Neutrophil (primary cell): ENCODE results near the gene EMP2.

Experiments used
- H3K27ac ChIP-seq: fragments of 200-600 bp; sonication (generic); 2 replicates; pipeline ENCODE4 v1.5.1; 2016; ENCODE audit warnings: mild to moderate bottlenecking, moderate library complexity
- H3K27me3 ChIP-seq: fragments of 200-600 bp; sonication (generic); 2 replicates; pipeline ENCODE4 v1.6.0; 2016; ENCODE audit warnings: mild to moderate bottlenecking
- H3K36me3 ChIP-seq: fragments of 200-600 bp; sonication (generic); 2 replicates; pipeline ENCODE4 v1.5.1; 2017
- H3K4me1 ChIP-seq, 2 experiments: fragments of 200-600 bp in 1 of 2; sonication (generic) in 1 of 2; 1 replicate in 1 of 2; 2 replicates in 1 of 2; pipeline versions ENCODE4 v1.5.1 to v1.6.1; 2013 to 2016; ENCODE audit warnings: low read depth in 1 of 2, low read length in 1 of 2, mild to moderate bottlenecking in 1 of 2, moderate library complexity in 1 of 2; ENCODE audit not compliant: control insufficient read depth in 1 of 2, insufficient read depth in 1 of 2
- H3K4me3 ChIP-seq, 2 experiments: fragments of 200-600 bp in 1 of 2; sonication (generic) in 1 of 2; 1 replicate in 1 of 2; 2 replicates in 1 of 2; pipeline ENCODE4 v1.5.1; 2013 to 2016; ENCODE audit warnings: low read depth in 1 of 2, low read length in 1 of 2, mild to moderate bottlenecking in 1 of 2, moderate library complexity in 1 of 2
- H3K9me3 ChIP-seq: fragments of 200-600 bp; sonication (generic); 2 replicates; pipeline ENCODE4 v1.5.1; 2016
- TF ChIP-seq, protein P1 (sequence below): fragments of 200-600 bp; sonication (generic); IDR thresholded peaks from 2 replicates; pipeline ENCODE4 v1.5.1; 2016; ENCODE audit warnings: antibody characterized with exemption

The EMP2 gene

DNA sequence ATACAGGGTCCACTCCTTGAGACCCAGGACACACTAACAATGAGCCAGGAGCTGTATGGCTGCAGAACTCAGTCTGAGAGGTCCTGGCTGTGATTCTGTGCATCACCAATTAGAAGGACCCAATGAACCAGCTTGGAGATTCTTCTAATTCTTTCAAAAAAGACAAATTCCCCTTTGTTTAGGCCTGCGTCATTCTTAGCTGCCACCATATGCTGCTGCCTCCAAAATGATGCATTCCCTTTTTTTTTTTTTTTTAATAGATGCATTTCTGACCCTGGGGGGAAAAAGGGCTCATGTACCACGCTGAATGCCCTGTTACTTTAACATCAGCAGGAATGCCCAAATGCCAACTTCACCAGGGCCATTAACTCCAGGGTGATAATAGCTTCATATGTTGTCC, 28.5 kb downstream of the EMP2 start:
- Histone ChIP-seq H3K27ac (no peak overlapping the region), H3K4me3 (no peak overlapping the region), H3K4me1 (no peaks in the 10 kb centered on the region), H3K27me3 (peaks cover 12% of the 10 kb centered on the region), H3K36me3 (no peaks in the 10 kb centered on the region), H3K9me3 (no peaks in the 10 kb centered on the region)
- TF ChIP-seq, protein P1, sequence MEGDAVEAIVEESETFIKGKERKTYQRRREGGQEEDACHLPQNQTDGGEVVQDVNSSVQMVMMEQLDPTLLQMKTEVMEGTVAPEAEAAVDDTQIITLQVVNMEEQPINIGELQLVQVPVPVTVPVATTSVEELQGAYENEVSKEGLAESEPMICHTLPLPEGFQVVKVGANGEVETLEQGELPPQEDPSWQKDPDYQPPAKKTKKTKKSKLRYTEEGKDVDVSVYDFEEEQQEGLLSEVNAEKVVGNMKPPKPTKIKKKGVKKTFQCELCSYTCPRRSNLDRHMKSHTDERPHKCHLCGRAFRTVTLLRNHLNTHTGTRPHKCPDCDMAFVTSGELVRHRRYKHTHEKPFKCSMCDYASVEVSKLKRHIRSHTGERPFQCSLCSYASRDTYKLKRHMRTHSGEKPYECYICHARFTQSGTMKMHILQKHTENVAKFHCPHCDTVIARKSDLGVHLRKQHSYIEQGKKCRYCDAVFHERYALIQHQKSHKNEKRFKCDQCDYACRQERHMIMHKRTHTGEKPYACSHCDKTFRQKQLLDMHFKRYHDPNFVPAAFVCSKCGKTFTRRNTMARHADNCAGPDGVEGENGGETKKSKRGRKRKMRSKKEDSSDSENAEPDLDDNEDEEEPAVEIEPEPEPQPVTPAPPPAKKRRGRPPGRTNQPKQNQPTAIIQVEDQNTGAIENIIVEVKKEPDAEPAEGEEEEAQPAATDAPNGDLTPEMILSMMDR = no peak

DNA sequence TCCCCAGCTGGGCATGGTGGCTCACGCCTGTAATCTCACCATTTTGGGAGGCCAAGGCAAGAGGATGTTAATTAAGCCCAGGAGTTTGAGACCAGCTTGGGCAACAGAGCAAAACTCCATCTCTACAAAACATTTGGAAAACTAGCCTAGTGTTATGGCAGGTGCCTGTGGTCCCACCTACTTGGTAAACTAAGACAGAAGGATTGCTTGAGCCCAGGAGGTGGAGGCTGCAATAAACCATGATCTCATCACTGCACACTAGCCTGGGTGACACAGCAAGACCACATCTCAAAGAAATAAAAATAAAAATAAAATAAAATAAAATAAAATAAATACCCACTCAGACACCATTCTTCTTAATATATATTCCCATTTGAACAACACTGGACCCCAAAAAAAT, 32.0 kb downstream of the EMP2 start:
- TF ChIP-seq, protein P1 = no peak
- Histone ChIP-seq H3K27me3 (peaks cover 8% of the 10 kb centered on the region), H3K9me3 (no peaks in the 10 kb centered on the region), H3K4me1 (no peaks in the 10 kb centered on the region), H3K36me3 (no peaks in the 10 kb centered on the region), H3K4me3 (no peak overlapping the region), H3K27ac (no peak overlapping the region)

DNA sequence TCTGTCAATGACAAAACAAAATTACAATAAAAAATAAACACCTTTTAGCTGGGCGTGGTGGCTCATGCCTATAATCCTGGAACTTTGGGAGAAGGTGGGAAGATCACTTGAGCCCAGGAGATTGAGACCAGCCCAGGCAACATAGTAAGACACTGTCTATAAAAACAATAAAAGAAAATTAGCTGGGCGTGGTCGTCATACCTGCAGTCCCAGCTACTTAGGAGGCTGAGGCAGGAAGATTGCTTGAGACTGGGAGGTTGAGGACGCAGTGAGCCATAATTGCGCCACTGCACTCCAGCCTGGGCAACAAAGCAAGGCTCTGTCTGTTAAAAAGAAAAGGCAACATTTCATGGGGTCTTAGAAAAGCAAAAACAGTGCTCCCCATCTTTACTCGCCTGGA, 32.7 kb downstream of the EMP2 start:
- H3K27me3 ChIP-seq = peaks cover 1% of the 10 kb centered on the region
- no peaks in the 10 kb centered on the region for H3K9me3 ChIP-seq
- TF ChIP-seq, protein P1 = no peak
- H3K27ac ChIP-seq = no peak overlapping the region
- no peak overlapping the region for H3K4me3 ChIP-seq
- H3K36me3 ChIP-seq = no peaks in the 10 kb centered on the region
- no peaks in the 10 kb centered on the region for H3K4me1 ChIP-seq

DNA sequence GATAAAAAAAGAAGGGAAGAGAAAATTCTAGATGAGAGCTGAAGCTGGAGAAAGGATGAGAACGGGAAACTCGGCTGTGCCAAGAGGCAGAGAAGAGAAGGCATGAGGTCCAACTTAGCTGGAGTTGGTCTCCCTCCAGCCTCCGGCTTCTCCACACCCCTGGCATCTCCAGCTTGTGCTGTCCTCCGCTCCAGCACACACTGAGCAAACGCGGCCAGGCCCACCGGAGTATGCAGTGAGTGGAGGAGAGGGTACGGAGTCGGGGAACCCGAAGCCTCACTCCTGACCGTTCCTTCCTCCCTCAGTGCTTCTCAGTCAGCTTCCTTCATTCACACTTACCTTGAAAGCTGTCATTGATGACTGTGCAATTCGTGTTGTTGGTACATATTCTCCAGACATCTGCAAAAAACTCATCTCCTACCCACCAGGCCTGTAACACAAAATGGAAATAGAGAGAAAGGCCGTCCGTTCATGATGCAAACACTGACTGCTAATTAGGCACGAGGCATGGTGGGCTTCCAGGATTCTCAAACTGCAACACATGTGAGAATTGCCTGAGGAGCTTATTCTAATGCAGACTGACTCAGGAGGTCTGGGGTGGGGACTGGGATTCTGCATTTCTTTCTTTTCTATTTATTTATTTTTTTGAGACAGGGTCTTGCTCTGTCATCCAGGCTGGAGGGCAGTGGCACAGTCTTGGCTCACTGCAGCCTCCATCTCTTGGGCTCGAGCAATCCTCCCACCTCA, 37.0 kb downstream of the EMP2 start:
- Histone ChIP-seq H3K27me3 (no peaks in the 10 kb centered on the region), H3K27ac (no peak overlapping the region), H3K4me1 (no peaks in the 10 kb centered on the region), H3K36me3 (no peaks in the 10 kb centered on the region), H3K4me3 (no peak overlapping the region), H3K9me3 (no peaks in the 10 kb centered on the region)
- TF ChIP-seq, protein P1 = no peak

DNA sequence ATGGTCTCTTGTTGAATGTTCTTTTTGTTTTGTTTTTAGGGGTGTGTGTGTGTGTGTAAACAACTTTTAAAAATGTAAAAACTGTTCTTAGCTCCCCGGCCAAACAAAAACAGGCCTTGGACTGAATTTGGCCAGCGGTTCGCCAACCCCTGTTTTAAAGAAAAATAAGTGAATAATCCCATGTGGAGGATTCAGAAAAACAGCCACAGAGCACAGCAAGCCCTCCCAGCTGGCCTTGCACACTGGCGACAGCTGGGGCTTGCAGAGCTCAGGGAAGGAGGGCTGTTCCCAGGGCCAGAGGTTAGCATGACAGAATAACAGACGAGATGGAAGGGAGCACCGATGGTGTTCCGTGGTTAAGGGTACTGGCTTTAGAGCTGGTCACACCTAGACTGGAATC, 39.0 kb downstream of the EMP2 start:
- TF ChIP-seq, protein P1 = no peak
- Histone ChIP-seq H3K9me3 (no peaks in the 10 kb centered on the region), H3K36me3 (no peaks in the 10 kb centered on the region), H3K4me1 (no peaks in the 10 kb centered on the region), H3K27me3 (no peaks in the 10 kb centered on the region), H3K27ac (no peak overlapping the region), H3K4me3 (no peak overlapping the region)
